Suprapubic skin (tissue), 4 donors: Measurements from ENCODE around the gene PROX1.

Experiments
- EP300 ChIP-seq: sonication (generic); formaldehyde crosslinking; IDR thresholded peaks from one replicate; pipeline ENCODE4 v1.6.1; 2017; ENCODE audit warnings: antibody characterized with exemption
- POLR2A ChIP-seq, 2 donors: fragments of 450-650 bp; IDR thresholded peaks; one replicate each; pipeline ENCODE4 v1.6.1; 2017; ENCODE audit warnings: antibody characterized with exemption in 2 of 2, mild to moderate bottlenecking in 2 of 2, moderate library complexity in 2 of 2
- POLR2AphosphoS5 ChIP-seq, 3 donors: sonication (generic); formaldehyde crosslinking; IDR thresholded peaks; one replicate each; pipeline ENCODE4 v1.6.1; 2017; ENCODE audit warnings: antibody characterized with exemption in 3 of 3
- TF ChIP-seq, protein P1 (sequence below), 2 donors: fragments of 200-600 bp in 1 of 2; fragments of 450-650 bp in 1 of 2; sonication (generic) in 1 of 2; IDR thresholded peaks; one replicate each; pipeline ENCODE4 v1.5.1; 2016 to 2019; ENCODE audit warnings: antibody characterized with exemption in 2 of 2, mild to moderate bottlenecking in 1 of 2, moderate library complexity in 1 of 2

GRCh38 chr1:213987422-213987926, 299 bp upstream of the PROX1 start:
- no peak for TF ChIP-seq POLR2A (IDR thresholded peaks at IDR 0.05)
- TF ChIP-seq, protein P1, sequence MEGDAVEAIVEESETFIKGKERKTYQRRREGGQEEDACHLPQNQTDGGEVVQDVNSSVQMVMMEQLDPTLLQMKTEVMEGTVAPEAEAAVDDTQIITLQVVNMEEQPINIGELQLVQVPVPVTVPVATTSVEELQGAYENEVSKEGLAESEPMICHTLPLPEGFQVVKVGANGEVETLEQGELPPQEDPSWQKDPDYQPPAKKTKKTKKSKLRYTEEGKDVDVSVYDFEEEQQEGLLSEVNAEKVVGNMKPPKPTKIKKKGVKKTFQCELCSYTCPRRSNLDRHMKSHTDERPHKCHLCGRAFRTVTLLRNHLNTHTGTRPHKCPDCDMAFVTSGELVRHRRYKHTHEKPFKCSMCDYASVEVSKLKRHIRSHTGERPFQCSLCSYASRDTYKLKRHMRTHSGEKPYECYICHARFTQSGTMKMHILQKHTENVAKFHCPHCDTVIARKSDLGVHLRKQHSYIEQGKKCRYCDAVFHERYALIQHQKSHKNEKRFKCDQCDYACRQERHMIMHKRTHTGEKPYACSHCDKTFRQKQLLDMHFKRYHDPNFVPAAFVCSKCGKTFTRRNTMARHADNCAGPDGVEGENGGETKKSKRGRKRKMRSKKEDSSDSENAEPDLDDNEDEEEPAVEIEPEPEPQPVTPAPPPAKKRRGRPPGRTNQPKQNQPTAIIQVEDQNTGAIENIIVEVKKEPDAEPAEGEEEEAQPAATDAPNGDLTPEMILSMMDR (IDR thresholded peaks at IDR 0.05) = no peak
- no peak for TF ChIP-seq EP300
- no peak for TF ChIP-seq POLR2AphosphoS5 (IDR thresholded peaks at IDR 0.05)
